ENCODE measurements around the gene RNU6-9. TPM values are rescaled to one million over a fixed set of nuclear protein-coding genes. Genes with fewer than 3 reads are reported as not detected.

RNU6-9 gene
- total RNA-seq, 1 experiment from 2014 or later: not detected

Other genes with a start within 250 kb of the RNU6-9 start
- 37.6 and 38.8 TPM in 2 replicates for gene RNF126, start 230.3 kb upstream of the RNU6-9 start, total RNA-seq (2014; rRNA removed; shearing (Covaris generic))
- 6.5 and 8.0 TPM in 2 replicates for gene FSTL3, start 217.1 kb upstream of the RNU6-9 start, total RNA-seq (2014; rRNA removed; shearing (Covaris generic))
- not detected in 2 replicates for gene PRSS57, start 198.0 kb upstream of the RNU6-9 start, total RNA-seq (2014; rRNA removed; shearing (Covaris generic))
- gene PALM, start 184.5 kb upstream of the RNU6-9 start, total RNA-seq (2014; rRNA removed; shearing (Covaris generic)): 4.4 and 4.6 TPM in 2 replicates
- gene MISP, start 142.4 kb upstream of the RNU6-9 start, total RNA-seq (2014; rRNA removed; shearing (Covaris generic)): 0.18 and 0.41 TPM in 2 replicates
- gene PTBP1, start 96.0 kb upstream of the RNU6-9 start, total RNA-seq (2014; rRNA removed; shearing (Covaris generic)): 232 TPM in 2 replicates
- not detected in 2 replicates for gene PLPPR3, start 71.5 kb upstream of the RNU6-9 start, total RNA-seq (2014; rRNA removed; shearing (Covaris generic))
- gene AZU1, start 65.6 kb upstream of the RNU6-9 start, total RNA-seq (2014; rRNA removed; shearing (Covaris generic)): not detected in 2 replicates
- not detected in 2 replicates for gene PRTN3, start 52.5 kb upstream of the RNU6-9 start, total RNA-seq (2014; rRNA removed; shearing (Covaris generic))
- not detected in 2 replicates for gene ELANE, start 41.2 kb upstream of the RNU6-9 start, total RNA-seq (2014; rRNA removed; shearing (Covaris generic))
- gene CFD, start 33.8 kb upstream of the RNU6-9 start, total RNA-seq (2014; rRNA removed; shearing (Covaris generic)): 0.08 and 0.18 TPM in 2 replicates
- 19.6 and 21.3 TPM in 2 replicates for gene MED16, start 297 bp upstream of the RNU6-9 start, total RNA-seq (2014; rRNA removed; shearing (Covaris generic))
- 18.3 and 19.8 TPM in 2 replicates for gene R3HDM4, start 19.7 kb downstream of the RNU6-9 start, total RNA-seq (2014; rRNA removed; shearing (Covaris generic))
- gene KISS1R, start 23.8 kb downstream of the RNU6-9 start, total RNA-seq (2014; rRNA removed; shearing (Covaris generic)): 0.08 TPM in 1 of 2 replicates, not detected in the other
- 28.7 and 34.8 TPM in 2 replicates for gene ARID3A, start 32.6 kb downstream of the RNU6-9 start, total RNA-seq (2014; rRNA removed; shearing (Covaris generic))
- 47.5 and 58.9 TPM in 2 replicates for gene WDR18, start 90.9 kb downstream of the RNU6-9 start, total RNA-seq (2014; rRNA removed; shearing (Covaris generic))
- not detected in 2 replicates for gene GRIN3B, start 106.9 kb downstream of the RNU6-9 start, total RNA-seq (2014; rRNA removed; shearing (Covaris generic))
- gene TMEM259, start 127.6 kb downstream of the RNU6-9 start, total RNA-seq (2014; rRNA removed; shearing (Covaris generic)): 61.0 and 66.8 TPM in 2 replicates
- gene RNU6-2, start 128.0 kb downstream of the RNU6-9 start, total RNA-seq (2014; rRNA removed; shearing (Covaris generic)): not detected in 2 replicates
- 87.2 and 91.4 TPM in 2 replicates for gene CNN2, start 133.1 kb downstream of the RNU6-9 start, total RNA-seq (2014; rRNA removed; shearing (Covaris generic))
- 7.8 and 11.0 TPM in 2 replicates for gene ABCA7, start 146.6 kb downstream of the RNU6-9 start, total RNA-seq (2014; rRNA removed; shearing (Covaris generic))
- gene ARHGAP45, start 173.7 kb downstream of the RNU6-9 start, total RNA-seq (2014; rRNA removed; shearing (Covaris generic)): 2.9 TPM in 2 replicates
- 176 and 183 TPM in 2 replicates for gene POLR2E, start 201.9 kb downstream of the RNU6-9 start, total RNA-seq (2014; rRNA removed; shearing (Covaris generic))
- gene GPX4, start 210.5 kb downstream of the RNU6-9 start, total RNA-seq (2014; rRNA removed; shearing (Covaris generic)): 232 and 290 TPM in 2 replicates

All from SJCRH30 (cell line).